ENCODE data around the gene CCNYL1.
"Not testable (repeated sequence)": the region's sequence is repeated elsewhere in the genome, so short reads cannot be mapped to it uniquely, and the experiment has no call there.

CCNYL1 gene

GRCh38 chr2:207734636-207735512 lies 23.4 kb downstream of the CCNYL1 start:
- DNase-seq (ENCODE audit: low read depth in 2 of 2) = no peak

- not testable (repeated sequence) for DNase-seq (ENCODE audit: low read depth in 2 of 2)
Measured at GRCh38 chr2:207735513-207735859, 24.0 kb downstream of the CCNYL1 start.

GRCh38 chr2:207743514-207743913 lies 32.1 kb downstream of the CCNYL1 start:
- DNase-seq (ENCODE audit: low read depth in 2 of 2) = no peak

- no peak for DNase-seq (ENCODE audit: low read depth in 2 of 2)
Measured at GRCh38 chr2:207744050-207744449, 32.6 kb downstream of the CCNYL1 start.

- DNase-seq (ENCODE audit: low read depth in 2 of 2) = no peak
Measured at GRCh38 chr2:207744451-207744850, 33.0 kb downstream of the CCNYL1 start.

- peak in 1 of 2 donors; percentile 13 for DNase-seq (ENCODE audit: low read depth in 2 of 2)
Measured at GRCh38 chr2:207746131-207746530, 34.7 kb downstream of the CCNYL1 start.

- no peak for DNase-seq (ENCODE audit: low read depth in 2 of 2)
Measured at GRCh38 chr2:207747653-207748560, 36.5 kb downstream of the CCNYL1 start.

- DNase-seq (ENCODE audit: low read depth in 2 of 2) = no peak
Measured at GRCh38 chr2:207748993-207749392, 37.6 kb downstream of the CCNYL1 start.

GRCh38 chr2:207749873-207750272 lies 38.4 kb downstream of the CCNYL1 start:
- no peak for DNase-seq (ENCODE audit: low read depth in 2 of 2)

- DNase-seq (ENCODE audit: low read depth in 2 of 2) = no peak
Measured at GRCh38 chr2:207750345-207750744, 38.9 kb downstream of the CCNYL1 start.

GRCh38 chr2:207750876-207751275 lies 39.4 kb downstream of the CCNYL1 start:
- no peak for DNase-seq (ENCODE audit: low read depth in 2 of 2)

GRCh38 chr2:207753688-207754087 lies 42.2 kb downstream of the CCNYL1 start:
- DNase-seq (ENCODE audit: low read depth in 2 of 2) = not testable (repeated sequence)

- DNase-seq (ENCODE audit: low read depth in 2 of 2) = no peak
Measured at GRCh38 chr2:207754498-207755383, 43.3 kb downstream of the CCNYL1 start.

GRCh38 chr2:207758025-207758424 lies 46.6 kb downstream of the CCNYL1 start:
- DNase-seq (ENCODE audit: low read depth in 2 of 2) = no peak

GRCh38 chr2:207759890-207760289 lies 48.5 kb downstream of the CCNYL1 start:
- DNase-seq (ENCODE audit: low read depth in 2 of 2) = no peak

- no peak for DNase-seq (ENCODE audit: low read depth in 2 of 2)
Measured at GRCh38 chr2:207760453-207760852, 49.0 kb downstream of the CCNYL1 start.

- DNase-seq (ENCODE audit: low read depth in 2 of 2) = not testable (repeated sequence)
Measured at GRCh38 chr2:207761426-207761825, 50.0 kb downstream of the CCNYL1 start.

GRCh38 chr2:207762146-207762545 lies 50.7 kb downstream of the CCNYL1 start:
- DNase-seq (ENCODE audit: low read depth in 2 of 2) = no peak

GRCh38 chr2:207763303-207763917 lies 52.0 kb downstream of the CCNYL1 start:
- no peak for DNase-seq (ENCODE audit: low read depth in 2 of 2)

GRCh38 chr2:207764096-207764630 lies 52.7 kb downstream of the CCNYL1 start:
- DNase-seq (ENCODE audit: low read depth in 2 of 2) = no peak

GRCh38 chr2:207765547-207765946 lies 54.1 kb downstream of the CCNYL1 start:
- DNase-seq (ENCODE audit: low read depth in 2 of 2) = no peak
